CD4-positive, alpha-beta T cell (primary cell): ENCODE results near the gene PSMB1. TPM values are rescaled to one million over a fixed set of nuclear protein-coding genes. Genes with fewer than 3 reads are reported as not detected.

Experiments
- ATAC-seq: fragments of 200-7000 bp; cut with Tn5 transposase; one replicate; pipeline ENCODE4 v1.10.0; 2022; ENCODE audit warnings: mild to moderate bottlenecking; ENCODE audit not compliant: poor library complexity
- CTCF ChIA-PET: fragments of 350-600 bp; sonication (Branson Sonifier 250); formaldehyde crosslinking; loops from one replicate; lab custom pipeline; 2021; ENCODE audit warnings: antibody characterized with exemption, inconsistent platforms; lab: Charles Lee
- POLR2A ChIA-PET: fragments of 350-600 bp; sonication (Branson Sonifier 250); formaldehyde crosslinking; loops from one replicate; lab custom pipeline; 2021; ENCODE audit warnings: antibody characterized with exemption, inconsistent platforms; lab: Charles Lee
- DNase-seq, 14 experiments: peaks; one replicate each; pipeline ENCODE4 v3.0.0-alpha.2; 2013 to 2020; ENCODE audit warnings: mixed read lengths in 2 of 14
- H3K27ac ChIP-seq, 2 donors: one replicate each; pipeline versions ENCODE4 v1.5.1 to v1.7.0; 2013; ENCODE audit warnings: low read length in 2 of 2, low read depth in 1 of 2, mild to moderate bottlenecking in 1 of 2
- H3K27me3 ChIP-seq, 2 experiments: 1 replicate in 1 of 2; 2 replicates in 1 of 2; pipeline versions ENCODE4 v1.6.1 to v1.7.0; 2013; ENCODE audit warnings: low read length in 2 of 2, control low read depth in 1 of 2, mild to moderate bottlenecking in 1 of 2, moderate library complexity in 1 of 2; ENCODE audit not compliant: insufficient read depth in 2 of 2, control insufficient read depth in 1 of 2
- H3K36me3 ChIP-seq: one replicate; pipeline ENCODE4 v1.6.1; 2013; ENCODE audit warnings: low read length, control low read depth; ENCODE audit not compliant: insufficient read depth
- H3K4me1 ChIP-seq: one replicate; pipeline ENCODE4 v1.6.1; 2013; ENCODE audit warnings: low read length, control low read depth; ENCODE audit not compliant: insufficient read depth
- H3K4me3 ChIP-seq: one replicate; pipeline ENCODE4 v1.5.1; 2013; ENCODE audit warnings: mild to moderate bottlenecking, low read length, moderate library complexity
- H3K9me3 ChIP-seq, 2 experiments: 1 replicate in 1 of 2; 2 replicates in 1 of 2; pipeline versions ENCODE4 v1.6.1 to v1.7.0; 2013; ENCODE audit warnings: low read length in 2 of 2, mild to moderate bottlenecking in 2 of 2, control low read depth in 1 of 2, moderate library complexity in 1 of 2; ENCODE audit not compliant: control insufficient read depth in 1 of 2, insufficient read depth in 1 of 2
- H3K27ac Mint-ChIP-seq: one replicate; pipeline ENCODE4 v1.8.0; 2020; ENCODE audit warnings: mixed read lengths
- H3K27me3 Mint-ChIP-seq: one replicate; pipeline ENCODE4 v1.8.0; 2021; ENCODE audit warnings: mixed read lengths
- H3K36me3 Mint-ChIP-seq: one replicate; pipeline ENCODE4 v1.8.0; 2021; ENCODE audit warnings: low read depth, mixed read lengths
- H3K4me1 Mint-ChIP-seq: one replicate; pipeline ENCODE4 v1.8.0; 2021; ENCODE audit warnings: low read depth, mixed read lengths
- H3K4me3 Mint-ChIP-seq: one replicate; pipeline ENCODE4 v1.8.0; 2020; ENCODE audit warnings: mild to moderate bottlenecking, mixed read lengths
- H3K9me3 Mint-ChIP-seq: one replicate; pipeline ENCODE4 v1.8.0; 2020; ENCODE audit warnings: mixed read lengths
- CTCF ChIP-seq: fragments of 200-600 bp; IDR thresholded peaks from one replicate; pipeline ENCODE4 v1.8.0; 2022; ENCODE audit warnings: antibody characterized with exemption, mild to moderate bottlenecking
- intact Hi-C, 2 experiments: fragments of 100-400 bp; cut with DNase I in 1 of 2; cut with micrococcal nuclease in 1 of 2; formaldehyde crosslinking; loops; one replicate each; pipeline versions ENCODE4 v1.15.1 to v1.9.0; 2023 to 2025; cut with DNase I, micrococcal nuclease
- total RNA-seq, 174 experiments: library from RNA in 2 of 174; stranded (reverse) in 2 of 174; gene quantifications; one replicate each; pipeline ENCODE4 v1.2.3 and lab custom pipeline; 2021 to 2026

The PSMB1 gene
- total RNA-seq, 2 experiments from 2014 or later, result 98.8 to 108 TPM

- no peak for TF ChIP-seq CTCF
- Mint-ChIP-seq H3K9me3 (no peaks in the 10 kb centered on the region), H3K4me3 (no peak overlapping the region), H3K27ac (no peak overlapping the region), H3K27me3 (no peaks in the 10 kb centered on the region), H3K36me3 (peaks cover 97% of the 10 kb centered on the region), H3K4me1 (no peaks in the 10 kb centered on the region)
- ChIA-PET CTCF (no interaction called here), POLR2A (interaction anchor here (0.8 to 1.0 kb wide), 2 partner anchors 11 to 19 kb away, joined by 3 to 4 read pairs; partner anchors contain the start of gene TBP)
- Histone ChIP-seq H3K27ac (no peak overlapping the region), H3K36me3 (peaks cover 69% of the 10 kb centered on the region), H3K4me3 (no peak overlapping the region), H3K4me1 (no peaks in the 10 kb centered on the region), H3K27me3 (no peaks in the 10 kb centered on the region), H3K9me3 (no peaks in the 10 kb centered on the region)
- DNase-seq (no peak), ATAC-seq (no peak)
- intact Hi-C loops, result no loop called here
Observed at GRCh38 chr6:170572704-170573466, 19.8 kb upstream of the PSMB1 start.

DNA sequence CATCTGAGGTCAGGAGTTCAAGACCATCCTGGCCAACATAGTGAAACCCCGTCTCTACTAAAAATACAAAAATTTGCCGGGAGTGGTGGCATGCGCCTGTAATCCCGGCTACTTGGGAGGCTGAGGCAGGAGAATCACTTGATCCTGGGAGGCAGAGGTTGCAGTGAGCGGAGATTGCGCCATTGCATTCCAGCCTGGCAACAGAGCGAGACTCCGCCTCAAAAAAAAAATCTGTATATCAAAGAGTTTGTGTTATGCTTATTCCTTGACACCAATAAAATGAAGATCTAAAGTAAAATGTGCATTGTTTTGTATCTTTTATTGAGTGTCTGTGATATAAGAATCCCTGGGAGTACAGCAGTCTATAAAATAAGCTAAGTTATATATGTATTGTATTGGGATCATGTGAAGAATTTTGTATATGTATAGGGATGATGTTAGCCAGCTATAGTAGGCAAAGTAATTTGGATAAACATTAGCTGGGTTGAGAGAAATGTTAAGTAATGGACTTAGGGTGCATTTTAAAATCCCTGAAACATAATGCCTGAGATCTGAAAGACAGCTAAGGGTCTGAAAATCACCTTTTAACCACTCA is 11.9 kb upstream of the PSMB1 start:
- no peak for TF ChIP-seq CTCF
- no peaks in the 10 kb centered on the region for H3K9me3 Mint-ChIP-seq
- ChIA-PET CTCF (interaction anchor here (0.9 kb wide), 1 partner anchor 19 kb away, joined by 3 read pairs; the partner anchor contains the start of gene PDCD2), POLR2A (interaction anchor here (1.1 to 1.8 kb wide), 2 partner anchors 11 to 813 kb away, joined by 3 to 5 read pairs; partner anchors contain the start of genes DYNLT2, ERMARD and TBP)
- H3K4me3 Mint-ChIP-seq, result no peak overlapping the region
- intact Hi-C loops, result no loop called here
- Histone ChIP-seq H3K27ac (no peak overlapping the region), H3K36me3 (peaks cover 74% of the 10 kb centered on the region), H3K4me3 (no peak overlapping the region), H3K27me3 (no peaks in the 10 kb centered on the region), H3K9me3 (no peaks in the 10 kb centered on the region), H3K4me1 (no peaks in the 10 kb centered on the region)
- no peak overlapping the region for H3K27ac Mint-ChIP-seq
- H3K27me3 Mint-ChIP-seq, result no peaks in the 10 kb centered on the region
- DNase-seq (no peak), ATAC-seq (no peak)
- H3K4me1 Mint-ChIP-seq, result peaks cover 24% of the 10 kb centered on the region
- peaks cover 91% of the 10 kb centered on the region for H3K36me3 Mint-ChIP-seq

GRCh38 chr6:170561555-170561954 is 8.4 kb upstream of the PSMB1 start:
- H3K27ac Mint-ChIP-seq, result no peak overlapping the region
- H3K4me1 ChIP-seq, result no peaks in the 10 kb centered on the region
- DNase-seq (no peak), ATAC-seq (no peak)
- H3K4me3 ChIP-seq, result no peak overlapping the region
- ChIA-PET CTCF (no interaction called here), POLR2A (interaction anchor here (1.1 kb wide), 1 partner anchor 8 kb away, joined by 3 read pairs; the partner anchor contains the start of gene TBP)
- H3K4me3 Mint-ChIP-seq, result no peak overlapping the region
- no peak for TF ChIP-seq CTCF
- H3K36me3 Mint-ChIP-seq, result peaks cover 88% of the 10 kb centered on the region
- H3K27ac ChIP-seq, result no peak overlapping the region
- H3K9me3 Mint-ChIP-seq, result no peaks in the 10 kb centered on the region
- peaks cover 44% of the 10 kb centered on the region for H3K4me1 Mint-ChIP-seq
- H3K27me3 Mint-ChIP-seq, result no peaks in the 10 kb centered on the region
- peaks cover 64% of the 10 kb centered on the region for H3K36me3 ChIP-seq
- intact Hi-C loops, result no loop called here
- no peaks in the 10 kb centered on the region for H3K9me3 ChIP-seq
- H3K27me3 ChIP-seq, result no peaks in the 10 kb centered on the region
